Measurements from ENCODE around the gene LRRTM2. TPM values are rescaled to one million over a fixed set of nuclear protein-coding genes. Genes with fewer than 3 reads are reported as not detected.

LRRTM2 gene
- polyA plus RNA-seq, 3 donors: 0.02 TPM; not detected in 2

DNA sequence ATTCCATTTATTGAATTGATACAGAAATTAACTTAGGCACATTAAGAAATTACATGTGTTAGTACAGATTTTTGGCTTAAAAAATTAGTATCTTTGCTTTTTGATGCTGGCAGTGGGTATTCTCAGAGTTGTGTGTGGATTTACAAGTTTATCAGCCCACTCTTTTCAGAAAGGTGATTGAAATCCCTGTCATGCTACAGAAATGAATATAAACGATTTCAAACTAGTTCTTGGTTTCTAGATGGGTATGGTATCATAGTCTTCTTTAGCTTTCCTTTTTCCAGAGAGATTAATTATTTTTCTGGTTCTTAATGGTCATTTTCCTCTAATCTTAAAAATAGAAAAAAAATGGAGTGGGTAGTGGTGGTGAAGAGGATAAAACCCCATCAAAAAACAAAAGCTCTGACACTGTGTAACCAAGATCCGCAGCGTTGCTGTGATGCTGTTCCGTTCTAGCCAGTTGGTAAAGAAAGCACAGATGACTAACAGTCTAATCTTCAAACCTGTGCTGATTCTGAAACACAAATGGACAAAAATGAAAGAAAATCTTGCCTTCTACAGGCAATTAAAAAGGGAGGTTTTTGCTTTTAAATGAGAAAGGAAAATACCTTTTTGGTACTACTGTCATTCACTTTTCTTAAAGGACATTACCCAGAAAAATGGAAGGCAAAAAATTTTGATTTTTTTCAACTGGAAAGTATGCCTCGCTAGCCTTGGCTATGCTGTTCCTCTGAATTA lies 5.2 kb downstream of the LRRTM2 start:
- Histone ChIP-seq H3K9me3 (replicated peaks in 1 of 2; ENCODE audit: control insufficient read depth in 1 of 2, insufficient read depth in 1 of 2, low read length in 2 of 2) (no peaks in the 10 kb centered on the region), H3K27ac (ENCODE audit: low read depth in 1 of 2, low read length in 2 of 2) (no peak overlapping the region), H3K27me3 (ENCODE audit: control insufficient read depth in 2 of 2, insufficient read depth in 2 of 2, low read length in 2 of 2) (no peaks in the 10 kb centered on the region), H2AFZ (ENCODE audit: insufficient read depth, low read depth, low read length, poor library complexity, severe bottlenecking) (no peak overlapping the region), H3K4me3 (replicated peaks in 1 of 3; ENCODE audit: low read depth in 2 of 3, low read length in 3 of 3) (no peak overlapping the region), H3K9ac (ENCODE audit: insufficient read depth, low read length, poor library complexity, severe bottlenecking) (no peak overlapping the region), H3K4me1 (ENCODE audit: control insufficient read depth in 1 of 2, insufficient read depth in 2 of 2, low read length in 2 of 2) (no peaks in the 10 kb centered on the region), H3K4me2 (replicated peaks; ENCODE audit: extremely low read depth, low read length, poor library complexity, severe bottlenecking) (no peak overlapping the region), H3K79me2 (ENCODE audit: insufficient read depth, low read length) (peaks cover 9% of the 10 kb centered on the region), H3K36me3 (replicated peaks in 1 of 2; ENCODE audit: control insufficient read depth in 1 of 2, insufficient read depth in 2 of 2, low read length in 2 of 2) (no peaks in the 10 kb centered on the region), H4K20me1 (ENCODE audit: insufficient read depth, low read length) (peaks cover 98% of the 10 kb centered on the region)
- no peak overlapping the region for H3K4me3 Mint-ChIP-seq
- H3K27ac Mint-ChIP-seq: no peak overlapping the region
- H3K9me3 Mint-ChIP-seq: peaks cover 0 to under 1% (median 0%) of the 10 kb centered on the region in 7 donors
- peaks cover 10% of the 10 kb centered on the region for H3K4me1 Mint-ChIP-seq
- TF ChIP-seq, protein P1, sequence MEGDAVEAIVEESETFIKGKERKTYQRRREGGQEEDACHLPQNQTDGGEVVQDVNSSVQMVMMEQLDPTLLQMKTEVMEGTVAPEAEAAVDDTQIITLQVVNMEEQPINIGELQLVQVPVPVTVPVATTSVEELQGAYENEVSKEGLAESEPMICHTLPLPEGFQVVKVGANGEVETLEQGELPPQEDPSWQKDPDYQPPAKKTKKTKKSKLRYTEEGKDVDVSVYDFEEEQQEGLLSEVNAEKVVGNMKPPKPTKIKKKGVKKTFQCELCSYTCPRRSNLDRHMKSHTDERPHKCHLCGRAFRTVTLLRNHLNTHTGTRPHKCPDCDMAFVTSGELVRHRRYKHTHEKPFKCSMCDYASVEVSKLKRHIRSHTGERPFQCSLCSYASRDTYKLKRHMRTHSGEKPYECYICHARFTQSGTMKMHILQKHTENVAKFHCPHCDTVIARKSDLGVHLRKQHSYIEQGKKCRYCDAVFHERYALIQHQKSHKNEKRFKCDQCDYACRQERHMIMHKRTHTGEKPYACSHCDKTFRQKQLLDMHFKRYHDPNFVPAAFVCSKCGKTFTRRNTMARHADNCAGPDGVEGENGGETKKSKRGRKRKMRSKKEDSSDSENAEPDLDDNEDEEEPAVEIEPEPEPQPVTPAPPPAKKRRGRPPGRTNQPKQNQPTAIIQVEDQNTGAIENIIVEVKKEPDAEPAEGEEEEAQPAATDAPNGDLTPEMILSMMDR (IDR thresholded peaks at IDR 0.05): no peak
- no peaks in the 10 kb centered on the region for H3K27me3 Mint-ChIP-seq (ENCODE audit: low read depth in 3 of 3)
- WGBS (ENCODE audit: insufficient coverage): 93% methylated on average over 2 of the region's 5 CpGs
- DNase-seq: no peak
- intact Hi-C loops (cut with micrococcal nuclease): no loop called here
- H3K36me3 Mint-ChIP-seq: peaks cover 7 to 11% of the 10 kb centered on the region in 2 donors

- no CpG with 5 or more reads among the region's 1 CpG for WGBS (ENCODE audit: insufficient coverage)
- H3K27ac Mint-ChIP-seq: no peak overlapping the region
- Histone ChIP-seq H3K36me3 (replicated peaks in 1 of 2; ENCODE audit: control insufficient read depth in 1 of 2, insufficient read depth in 2 of 2, low read length in 2 of 2) (no peaks in the 10 kb centered on the region), H3K27ac (ENCODE audit: low read depth in 1 of 2, low read length in 2 of 2) (no peak overlapping the region), H3K9ac (ENCODE audit: insufficient read depth, low read length, poor library complexity, severe bottlenecking) (no peak overlapping the region), H3K4me2 (replicated peaks; ENCODE audit: extremely low read depth, low read length, poor library complexity, severe bottlenecking) (no peak overlapping the region), H3K4me3 (replicated peaks in 1 of 3; ENCODE audit: low read depth in 2 of 3, low read length in 3 of 3) (no peak overlapping the region), H4K20me1 (ENCODE audit: insufficient read depth, low read length) (peaks cover 90% of the 10 kb centered on the region), H3K4me1 (ENCODE audit: control insufficient read depth in 1 of 2, insufficient read depth in 2 of 2, low read length in 2 of 2) (no peaks in the 10 kb centered on the region), H3K79me2 (ENCODE audit: insufficient read depth, low read length) (peaks cover 9% of the 10 kb centered on the region), H3K27me3 (ENCODE audit: control insufficient read depth in 2 of 2, insufficient read depth in 2 of 2, low read length in 2 of 2) (no peaks in the 10 kb centered on the region), H3K9me3 (replicated peaks in 1 of 2; ENCODE audit: control insufficient read depth in 1 of 2, insufficient read depth in 1 of 2, low read length in 2 of 2) (peaks cover under 1% of the 10 kb centered on the region in 2 donors), H2AFZ (ENCODE audit: insufficient read depth, low read depth, low read length, poor library complexity, severe bottlenecking) (no peak overlapping the region)
- peaks cover 0 to 3% (median 1%) of the 10 kb centered on the region in 7 donors for H3K9me3 Mint-ChIP-seq
- intact Hi-C loops (cut with micrococcal nuclease): no loop called here
- H3K36me3 Mint-ChIP-seq: peaks cover 13 to 16% of the 10 kb centered on the region in 2 donors
- no peak overlapping the region for H3K4me3 Mint-ChIP-seq
- DNase-seq: no peak
- peaks cover 14% of the 10 kb centered on the region for H3K4me1 Mint-ChIP-seq
- no peaks in the 10 kb centered on the region for H3K27me3 Mint-ChIP-seq (ENCODE audit: low read depth in 3 of 3)
- TF ChIP-seq, protein P1 (IDR thresholded peaks at IDR 0.05): no peak
These were observed 6.1 kb downstream of the LRRTM2 start for GRCh38 chr5:138869038-138869437.
